ENCODE results near the gene SNRPA1.

SNRPA1 gene

DNA sequence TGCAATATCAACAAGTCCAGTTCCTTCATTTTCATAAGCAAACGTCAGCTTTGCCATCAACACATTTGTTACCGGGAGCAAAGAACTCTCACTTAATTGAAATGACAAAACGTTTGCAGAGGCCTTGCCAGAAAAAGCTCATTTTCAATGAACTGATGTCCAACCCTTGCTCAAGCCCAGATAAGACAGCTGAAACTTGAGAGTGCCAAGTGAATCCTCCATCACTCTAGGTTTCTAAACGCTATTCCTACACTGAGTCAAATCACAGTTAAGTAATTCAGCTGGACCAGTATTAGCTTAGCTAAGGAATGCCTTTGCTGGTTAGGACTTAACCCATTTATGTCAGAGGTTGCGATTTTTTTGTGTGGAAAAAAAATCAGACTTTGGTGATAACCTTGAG is 54.7 kb downstream of the SNRPA1 start:
- H3K36me3 ChIP-seq: peaks cover 5% of the 10 kb centered on the region
- H3K9me3 ChIP-seq (ENCODE audit: severe bottlenecking): no peaks in the 10 kb centered on the region
- DNase-seq: no peak
- H3K27ac ChIP-seq: no peak overlapping the region
- TF ChIP-seq, protein P1, sequence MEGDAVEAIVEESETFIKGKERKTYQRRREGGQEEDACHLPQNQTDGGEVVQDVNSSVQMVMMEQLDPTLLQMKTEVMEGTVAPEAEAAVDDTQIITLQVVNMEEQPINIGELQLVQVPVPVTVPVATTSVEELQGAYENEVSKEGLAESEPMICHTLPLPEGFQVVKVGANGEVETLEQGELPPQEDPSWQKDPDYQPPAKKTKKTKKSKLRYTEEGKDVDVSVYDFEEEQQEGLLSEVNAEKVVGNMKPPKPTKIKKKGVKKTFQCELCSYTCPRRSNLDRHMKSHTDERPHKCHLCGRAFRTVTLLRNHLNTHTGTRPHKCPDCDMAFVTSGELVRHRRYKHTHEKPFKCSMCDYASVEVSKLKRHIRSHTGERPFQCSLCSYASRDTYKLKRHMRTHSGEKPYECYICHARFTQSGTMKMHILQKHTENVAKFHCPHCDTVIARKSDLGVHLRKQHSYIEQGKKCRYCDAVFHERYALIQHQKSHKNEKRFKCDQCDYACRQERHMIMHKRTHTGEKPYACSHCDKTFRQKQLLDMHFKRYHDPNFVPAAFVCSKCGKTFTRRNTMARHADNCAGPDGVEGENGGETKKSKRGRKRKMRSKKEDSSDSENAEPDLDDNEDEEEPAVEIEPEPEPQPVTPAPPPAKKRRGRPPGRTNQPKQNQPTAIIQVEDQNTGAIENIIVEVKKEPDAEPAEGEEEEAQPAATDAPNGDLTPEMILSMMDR (IDR thresholded peaks at IDR 0.05; ENCODE audit: low read depth, low read length): no peak
- H3K4me3 ChIP-seq (ENCODE audit: low read depth, low read length): no peak overlapping the region
- no peaks in the 10 kb centered on the region for H3K27me3 ChIP-seq (ENCODE audit: insufficient read depth, low read depth, severe bottlenecking)

DNA sequence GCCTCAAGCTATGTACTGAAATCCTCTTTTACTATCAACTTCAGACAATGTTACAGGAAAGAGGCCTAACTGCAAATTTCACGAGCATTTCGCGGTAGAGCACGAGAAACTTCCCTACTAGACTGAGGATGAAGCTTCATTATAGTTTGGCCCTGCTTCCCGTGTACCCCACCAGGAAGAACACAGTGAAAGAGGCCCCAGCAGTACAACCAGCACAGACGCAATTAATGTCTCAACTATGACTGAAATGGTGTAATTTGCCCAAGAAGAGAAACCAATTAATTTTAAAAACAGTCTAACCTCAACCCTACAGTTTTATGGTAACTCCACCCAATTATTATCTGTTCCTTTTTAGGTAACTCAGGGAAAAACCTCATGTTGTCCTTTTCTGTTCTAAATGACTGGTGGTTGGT is 55.3 kb downstream of the SNRPA1 start:
- Histone ChIP-seq H3K27ac (no peak overlapping the region), H3K4me3 (ENCODE audit: low read depth, low read length) (no peak overlapping the region), H3K9me3 (ENCODE audit: severe bottlenecking) (no peaks in the 10 kb centered on the region), H3K27me3 (ENCODE audit: insufficient read depth, low read depth, severe bottlenecking) (no peaks in the 10 kb centered on the region), H3K36me3 (peaks cover 11% of the 10 kb centered on the region)
- DNase-seq: no peak
- TF ChIP-seq, protein P1 (IDR thresholded peaks at IDR 0.05; ENCODE audit: low read depth, low read length): no peak

DNA sequence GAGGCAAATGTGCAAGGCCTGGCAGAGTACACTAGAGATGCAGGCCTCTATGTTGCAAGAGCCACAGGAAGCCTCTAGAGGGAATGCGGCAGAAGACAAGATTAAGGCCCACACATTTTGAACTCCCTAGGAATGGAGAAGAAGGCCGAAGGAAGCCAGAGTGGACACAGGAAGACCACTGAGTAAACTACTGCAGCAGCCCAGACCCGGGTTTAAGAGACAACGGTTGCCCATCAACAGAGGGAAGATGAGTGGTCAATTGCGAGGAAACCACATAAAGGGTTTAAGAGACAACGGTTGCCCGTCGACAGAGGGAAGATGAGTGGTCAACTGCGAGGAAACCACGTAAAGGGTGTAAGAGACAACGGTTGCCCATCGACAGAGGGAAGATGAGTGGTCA is 57.8 kb downstream of the SNRPA1 start:
- DNase-seq: no peak
- no peaks in the 10 kb centered on the region for H3K27me3 ChIP-seq (ENCODE audit: insufficient read depth, low read depth, severe bottlenecking)
- no peak overlapping the region for H3K27ac ChIP-seq
- no peak overlapping the region for H3K4me3 ChIP-seq (ENCODE audit: low read depth, low read length)
- no peaks in the 10 kb centered on the region for H3K9me3 ChIP-seq (ENCODE audit: severe bottlenecking)
- H3K36me3 ChIP-seq: peaks cover 31% of the 10 kb centered on the region
- TF ChIP-seq, protein P1 (IDR thresholded peaks at IDR 0.05; ENCODE audit: low read depth, low read length): no peak

DNA sequence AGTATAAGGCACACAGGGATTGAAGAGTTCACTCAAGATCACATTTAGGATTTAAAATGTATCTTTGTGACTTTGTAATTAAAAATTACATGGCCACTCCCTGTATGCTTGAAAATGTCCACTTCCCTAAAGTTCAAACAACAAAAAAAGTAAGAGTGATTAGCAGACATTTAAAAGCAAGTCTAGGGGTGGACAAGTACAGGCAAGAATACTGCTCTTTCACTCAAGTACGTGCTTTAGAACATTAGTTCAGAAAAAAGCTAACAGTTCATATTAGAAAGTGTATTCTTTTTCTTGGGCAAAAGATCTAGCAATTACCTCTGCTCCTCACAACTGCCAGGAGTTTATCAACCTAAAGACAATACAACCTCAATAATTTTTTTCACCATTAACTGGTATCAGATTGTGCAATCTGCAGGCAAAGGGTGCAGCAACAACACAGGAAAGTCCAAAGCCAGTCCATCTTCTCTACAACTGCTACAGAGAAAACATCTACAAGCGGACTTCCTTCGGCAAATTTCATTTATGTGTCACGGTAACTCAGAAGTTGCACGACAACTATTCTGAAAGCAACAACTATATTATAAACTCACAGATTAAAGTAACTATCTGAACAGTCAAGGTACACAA is 61.3 kb downstream of the SNRPA1 start:
- no peak for DNase-seq
- Histone ChIP-seq H3K27ac (no peak overlapping the region), H3K4me3 (ENCODE audit: low read depth, low read length) (no peak overlapping the region), H3K9me3 (ENCODE audit: severe bottlenecking) (no peaks in the 10 kb centered on the region), H3K27me3 (ENCODE audit: insufficient read depth, low read depth, severe bottlenecking) (no peaks in the 10 kb centered on the region), H3K36me3 (peaks cover 40% of the 10 kb centered on the region)
- TF ChIP-seq, protein P1 (IDR thresholded peaks at IDR 0.05; ENCODE audit: low read depth, low read length): no peak

DNA sequence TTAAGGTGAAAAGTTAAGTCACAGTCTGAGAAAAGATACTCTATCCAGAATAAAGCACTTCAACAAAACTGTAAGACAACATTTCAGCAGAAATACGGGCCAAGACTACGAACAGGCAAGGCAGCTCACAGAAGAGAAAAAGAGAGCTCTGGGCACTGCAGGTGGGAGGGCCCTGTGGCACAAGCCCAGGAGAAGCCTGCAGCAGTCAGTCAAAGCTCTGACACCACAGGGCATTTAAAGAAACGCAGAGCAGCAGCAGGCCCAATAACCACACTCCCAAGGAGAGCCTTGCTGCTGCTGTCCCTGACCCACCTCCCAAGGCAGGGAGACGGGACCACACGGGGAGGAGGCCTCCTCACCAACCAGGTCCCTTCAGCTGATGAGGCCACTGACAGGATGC is 62.4 kb downstream of the SNRPA1 start:
- no peaks in the 10 kb centered on the region for H3K9me3 ChIP-seq (ENCODE audit: severe bottlenecking)
- H3K27ac ChIP-seq: no peak overlapping the region
- DNase-seq: no peak
- TF ChIP-seq, protein P1 (IDR thresholded peaks at IDR 0.05; ENCODE audit: low read depth, low read length): no peak
- H3K27me3 ChIP-seq (ENCODE audit: insufficient read depth, low read depth, severe bottlenecking): no peaks in the 10 kb centered on the region
- no peak overlapping the region for H3K4me3 ChIP-seq (ENCODE audit: low read depth, low read length)
- H3K36me3 ChIP-seq: peaks cover 46% of the 10 kb centered on the region
